Osteoblast (primary cell): ENCODE measurements around the gene PAM. TPM values are rescaled to one million over a fixed set of nuclear protein-coding genes. Genes with fewer than 3 reads are reported as not detected.

Source experiments
- DNase-seq: peaks from one replicate; pipeline ENCODE4 v3.0.0; 2011; ENCODE audit warnings: low spot score, mixed read lengths; ENCODE audit not compliant: insufficient read length; ENCODE audit errors: missing footprints
- H2AFZ ChIP-seq: 2 replicates; pipeline ENCODE4 v1.6.0; 2011; ENCODE audit warnings: mild to moderate bottlenecking, low read length
- H3K27ac ChIP-seq: 2 replicates; pipeline ENCODE4 v1.5.1; 2011; ENCODE audit warnings: mild to moderate bottlenecking, low read depth, low read length, moderate library complexity
- H3K27me3 ChIP-seq: 2 replicates; pipeline ENCODE4 v1.6.0; 2012; ENCODE audit warnings: mild to moderate bottlenecking, control low read depth, inconsistent platforms, low read length, moderate library complexity; ENCODE audit not compliant: insufficient read depth
- H3K36me3 ChIP-seq: 2 replicates; pipeline ENCODE4 v1.5.1; 2011; ENCODE audit warnings: mild to moderate bottlenecking, low read length, control low read depth, moderate library complexity; ENCODE audit not compliant: insufficient read depth
- H3K4me1 ChIP-seq: 2 replicates; pipeline ENCODE4 v1.5.1; 2011; ENCODE audit warnings: mild to moderate bottlenecking, low read length, control low read depth, moderate library complexity; ENCODE audit not compliant: insufficient read depth
- H3K4me2 ChIP-seq: 2 replicates; pipeline ENCODE4 v1.6.0; 2011; ENCODE audit warnings: mild to moderate bottlenecking, low read length; ENCODE audit not compliant: insufficient read depth
- H3K4me3 ChIP-seq: fragments of 200-600 bp; sonication (generic); 3 replicates; pipeline ENCODE4 v1.5.1; 2012; ENCODE audit warnings: mild to moderate bottlenecking, low read length, inconsistent platforms; ENCODE audit not compliant: insufficient read depth
- H3K79me2 ChIP-seq: 2 replicates; pipeline ENCODE4 v1.6.0; 2012; ENCODE audit warnings: mild to moderate bottlenecking, low read length, control low read depth, inconsistent platforms; ENCODE audit not compliant: insufficient read depth
- H3K9me3 ChIP-seq: 2 replicates; pipeline ENCODE4 v1.5.1; 2011; ENCODE audit warnings: low read depth, low read length, control low read depth
- H4K20me1 ChIP-seq: 2 replicates; pipeline ENCODE4 v1.6.0; 2012; ENCODE audit warnings: mild to moderate bottlenecking, low read length, control low read depth; ENCODE audit not compliant: insufficient read depth
- total RNA-seq: library from RNA; depleted of rRNA; stranded (reverse); fragments of >200 nt; gene quantifications from 2 replicates; pipeline ENCODE4 v1.2.3, GENCODE V29; 2012
- TF ChIP-seq, protein P1 (sequence below): IDR thresholded peaks from 2 replicates; pipeline ENCODE4 v1.5.1; 2011; ENCODE audit warnings: mild to moderate bottlenecking, low read depth, low read length, moderate library complexity; ENCODE audit errors: extremely low read depth

The PAM gene
- total RNA-seq, 1 donor, result 248 TPM

DNA sequence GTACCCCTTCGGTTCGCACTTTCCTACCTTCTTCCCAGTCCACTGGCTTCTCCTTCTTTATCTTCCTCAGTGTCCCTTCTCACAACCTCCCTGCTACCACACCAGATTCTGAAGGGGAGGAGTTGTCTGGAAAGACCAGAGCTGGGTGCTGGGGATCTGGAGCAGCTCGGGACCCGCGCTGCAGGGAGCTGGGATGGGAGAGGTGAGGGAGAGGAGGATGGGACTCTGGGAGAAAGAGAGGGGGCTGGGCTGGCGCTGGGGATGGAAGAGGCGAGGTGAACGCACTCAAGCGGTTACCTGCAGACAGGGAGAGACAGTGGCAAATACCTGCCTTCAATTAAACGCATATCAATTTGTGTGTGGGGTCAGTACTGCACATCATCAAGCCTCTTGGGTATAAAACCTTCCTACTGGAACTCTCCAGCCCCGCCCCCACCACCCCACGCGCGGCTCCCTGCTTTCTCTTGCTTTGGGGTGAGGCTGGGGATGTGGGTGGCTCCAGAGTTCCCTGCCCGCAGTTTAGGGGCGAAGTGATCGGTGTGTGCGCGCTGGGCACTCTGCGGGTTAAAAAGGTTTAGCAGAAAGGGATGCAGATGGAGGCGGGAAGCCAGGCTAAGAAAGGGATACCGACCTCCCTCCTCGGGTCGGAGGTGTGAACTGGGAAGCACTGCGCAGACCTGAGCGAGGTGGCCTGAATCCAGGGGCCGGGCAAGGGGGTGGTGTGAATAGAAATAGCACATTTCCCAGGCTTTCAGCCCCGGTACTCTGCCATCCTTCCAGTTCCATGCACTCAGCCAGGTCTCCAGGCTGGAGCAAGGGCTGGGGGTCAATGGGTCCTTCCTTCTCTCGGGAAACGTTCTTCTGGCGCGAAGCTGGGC is 977 bp upstream of the PAM start:
- Histone ChIP-seq H3K4me1 (peaks cover 13% of the 10 kb centered on the region), H3K4me2 (peak overlapping the region; percentile 95), H3K4me3 (peak overlapping the region; percentile 94), H3K27me3 (no peaks in the 10 kb centered on the region), H3K27ac (peak overlapping the region; percentile 46), H4K20me1 (peaks cover 5% of the 10 kb centered on the region), H3K9me3 (no peaks in the 10 kb centered on the region), H3K36me3 (no peaks in the 10 kb centered on the region), H3K79me2 (peaks cover 26% of the 10 kb centered on the region), H2AFZ (peak overlapping the region; percentile 93)
- TF ChIP-seq, protein P1, sequence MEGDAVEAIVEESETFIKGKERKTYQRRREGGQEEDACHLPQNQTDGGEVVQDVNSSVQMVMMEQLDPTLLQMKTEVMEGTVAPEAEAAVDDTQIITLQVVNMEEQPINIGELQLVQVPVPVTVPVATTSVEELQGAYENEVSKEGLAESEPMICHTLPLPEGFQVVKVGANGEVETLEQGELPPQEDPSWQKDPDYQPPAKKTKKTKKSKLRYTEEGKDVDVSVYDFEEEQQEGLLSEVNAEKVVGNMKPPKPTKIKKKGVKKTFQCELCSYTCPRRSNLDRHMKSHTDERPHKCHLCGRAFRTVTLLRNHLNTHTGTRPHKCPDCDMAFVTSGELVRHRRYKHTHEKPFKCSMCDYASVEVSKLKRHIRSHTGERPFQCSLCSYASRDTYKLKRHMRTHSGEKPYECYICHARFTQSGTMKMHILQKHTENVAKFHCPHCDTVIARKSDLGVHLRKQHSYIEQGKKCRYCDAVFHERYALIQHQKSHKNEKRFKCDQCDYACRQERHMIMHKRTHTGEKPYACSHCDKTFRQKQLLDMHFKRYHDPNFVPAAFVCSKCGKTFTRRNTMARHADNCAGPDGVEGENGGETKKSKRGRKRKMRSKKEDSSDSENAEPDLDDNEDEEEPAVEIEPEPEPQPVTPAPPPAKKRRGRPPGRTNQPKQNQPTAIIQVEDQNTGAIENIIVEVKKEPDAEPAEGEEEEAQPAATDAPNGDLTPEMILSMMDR, result no peak
- peak; percentile 87 for DNase-seq

DNA sequence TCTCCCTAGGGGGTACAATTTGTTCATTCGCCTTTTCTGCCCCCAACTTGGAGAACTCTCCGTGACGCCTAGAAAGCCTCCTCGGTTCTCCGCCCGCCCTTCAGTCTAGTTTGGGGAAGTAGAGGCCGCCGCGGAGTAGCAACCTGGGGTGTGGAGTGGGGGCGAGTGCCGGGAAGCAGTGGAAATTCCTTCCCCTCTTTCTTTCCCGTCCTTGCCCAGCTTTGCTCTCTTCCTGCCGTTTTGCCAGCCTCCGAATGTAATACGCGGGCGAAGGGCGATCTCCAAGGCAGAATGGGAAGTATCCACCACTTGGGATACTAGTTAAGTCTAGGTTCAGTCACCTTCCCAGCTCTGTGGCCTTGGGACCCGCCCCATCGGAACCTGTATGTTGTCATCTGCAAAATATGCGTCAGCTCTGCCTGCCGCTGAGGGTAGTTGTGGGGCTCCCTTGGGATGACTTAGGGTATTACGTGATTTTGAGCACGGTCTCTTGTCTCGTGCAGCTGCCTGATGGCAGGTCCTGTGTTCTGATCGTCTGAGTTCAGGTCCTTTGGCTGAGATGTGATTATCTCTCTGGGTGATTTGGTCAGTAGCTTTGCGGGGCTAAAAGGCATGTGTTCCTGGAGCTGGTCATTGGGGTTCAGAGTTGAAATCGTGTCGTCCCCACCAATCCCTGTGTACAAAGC is 724 bp downstream of the PAM start:
- Histone ChIP-seq H4K20me1 (peaks cover 5% of the 10 kb centered on the region), H3K4me1 (peaks cover 20% of the 10 kb centered on the region), H3K79me2 (peaks cover 39% of the 10 kb centered on the region), H3K27me3 (no peaks in the 10 kb centered on the region), H3K9me3 (no peaks in the 10 kb centered on the region), H3K27ac (peak overlapping the region; percentile 89), H2AFZ (peak overlapping the region; percentile 94), H3K36me3 (no peaks in the 10 kb centered on the region), H3K4me2 (peak overlapping the region; percentile 95), H3K4me3 (peak overlapping the region; percentile 94)
- peak; percentile 95 for DNase-seq
- TF ChIP-seq, protein P1, result no peak

DNA sequence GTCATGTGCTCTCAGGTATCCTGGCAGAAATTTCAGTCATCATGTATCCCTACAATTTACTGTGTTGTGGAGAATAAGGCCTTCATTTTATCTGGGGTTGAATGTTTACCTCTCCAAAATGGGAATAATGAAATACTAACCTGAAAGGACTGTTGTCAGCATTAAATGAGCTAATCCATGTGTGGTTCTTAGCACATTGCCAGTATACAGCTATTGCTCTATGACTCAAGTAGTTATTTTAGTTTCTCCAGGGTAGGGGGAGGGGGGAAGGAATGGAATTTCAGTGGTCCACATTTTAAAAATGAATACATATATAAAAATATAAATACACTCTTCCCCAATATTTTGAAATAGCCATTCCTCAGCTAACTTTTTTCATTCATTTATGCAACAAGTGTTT is 3.5 kb downstream of the PAM start:
- H3K9me3 ChIP-seq, result no peaks in the 10 kb centered on the region
- peaks cover 5% of the 10 kb centered on the region for H4K20me1 ChIP-seq
- no peaks in the 10 kb centered on the region for H3K27me3 ChIP-seq
- peak; percentile 51 for DNase-seq
- TF ChIP-seq, protein P1, result no peak
- no peaks in the 10 kb centered on the region for H3K36me3 ChIP-seq
- no peak overlapping the region for H2AFZ ChIP-seq
- H3K4me2 ChIP-seq, result no peak overlapping the region
- no peak overlapping the region for H3K4me3 ChIP-seq
- H3K79me2 ChIP-seq, result peaks cover 52% of the 10 kb centered on the region
- no peak overlapping the region for H3K27ac ChIP-seq
- H3K4me1 ChIP-seq, result peaks cover 33% of the 10 kb centered on the region

DNA sequence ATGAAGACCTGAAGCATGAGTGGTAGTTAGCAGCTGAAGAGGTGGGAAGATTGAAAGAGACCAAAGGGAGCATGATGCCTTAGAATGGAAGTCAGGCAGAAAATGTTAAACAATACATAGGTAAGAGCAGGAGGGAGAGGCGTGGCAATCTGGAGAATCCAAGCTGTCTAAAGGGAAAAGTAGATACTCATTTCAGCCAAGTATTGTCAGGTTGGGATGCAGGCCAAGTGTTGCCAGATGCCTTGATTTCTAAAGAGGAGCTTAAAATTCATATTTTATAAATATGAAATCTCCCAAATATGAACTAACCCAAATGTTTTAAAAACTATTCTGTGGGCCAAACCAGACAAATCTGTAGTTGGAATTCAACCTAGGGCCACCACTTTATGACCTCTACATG is 4.2 kb downstream of the PAM start:
- no peaks in the 10 kb centered on the region for H3K36me3 ChIP-seq
- no peak overlapping the region for H3K4me2 ChIP-seq
- H2AFZ ChIP-seq, result no peak overlapping the region
- peaks cover 5% of the 10 kb centered on the region for H4K20me1 ChIP-seq
- H3K4me3 ChIP-seq, result no peak overlapping the region
- H3K9me3 ChIP-seq, result no peaks in the 10 kb centered on the region
- peaks cover 56% of the 10 kb centered on the region for H3K79me2 ChIP-seq
- DNase-seq, result peak; percentile 73
- no peak overlapping the region for H3K27ac ChIP-seq
- H3K27me3 ChIP-seq, result no peaks in the 10 kb centered on the region
- TF ChIP-seq, protein P1, result no peak
- peaks cover 33% of the 10 kb centered on the region for H3K4me1 ChIP-seq
